Fibroblast of lung (primary cell): ENCODE results near the gene ANO1. TPM values are rescaled to one million over a fixed set of nuclear protein-coding genes. Genes with fewer than 3 reads are reported as not detected.

Experiments
- DNase-seq, 2 donors: peaks; one replicate each; pipeline versions ENCODE4 v3.0.0 to v3.0.0-alpha.2; 2010; ENCODE audit warnings: low read depth in 2 of 2
- H2AFZ ChIP-seq: 2 replicates; pipeline ENCODE4 v1.5.1; 2012; ENCODE audit warnings: low read length, control low read depth, inconsistent platforms
- H3K27ac ChIP-seq: 2 replicates; pipeline ENCODE4 v1.5.1; 2011; ENCODE audit warnings: low read length, control low read depth; ENCODE audit not compliant: insufficient read depth
- H3K27me3 ChIP-seq: 2 replicates; pipeline ENCODE4 v1.5.1; 2011; ENCODE audit warnings: mild to moderate bottlenecking, low read length; ENCODE audit not compliant: control insufficient read depth, insufficient read depth
- H3K36me3 ChIP-seq: 2 replicates; pipeline ENCODE4 v1.5.1; 2011; ENCODE audit warnings: low read length; ENCODE audit not compliant: control insufficient read depth, insufficient read depth
- H3K4me1 ChIP-seq: 2 replicates; pipeline ENCODE4 v1.5.1; 2011; ENCODE audit warnings: low read length; ENCODE audit not compliant: control insufficient read depth, insufficient read depth; ENCODE audit errors: extremely low read depth
- H3K4me2 ChIP-seq: 2 replicates; pipeline ENCODE4 v1.5.1; 2011; ENCODE audit warnings: low read length, control low read depth; ENCODE audit not compliant: insufficient read depth; ENCODE audit errors: extremely low read depth
- H3K4me3 ChIP-seq, 4 experiments: fragments of 200-600 bp in 1 of 4; sonication (generic) in 1 of 4; replicated peaks in 1 of 4; 2 replicates each; pipeline ENCODE4 v1.5.1; 2011 to 2016; ENCODE audit warnings: low read length in 4 of 4, low read depth in 3 of 4, mild to moderate bottlenecking in 3 of 4, control low read depth in 2 of 4, inconsistent platforms in 1 of 4, mixed read lengths in 1 of 4; ENCODE audit not compliant: insufficient read depth in 1 of 4; ENCODE audit errors: control extremely low read depth in 1 of 4
- H3K79me2 ChIP-seq: 2 replicates; pipeline ENCODE4 v1.5.1; 2012; ENCODE audit warnings: mild to moderate bottlenecking, low read length, inconsistent platforms; ENCODE audit not compliant: control insufficient read depth, insufficient read depth
- H3K9ac ChIP-seq: 2 replicates; pipeline ENCODE4 v1.5.1; 2011; ENCODE audit warnings: mild to moderate bottlenecking, low read length, control low read depth; ENCODE audit not compliant: insufficient read depth
- H3K9me3 ChIP-seq: 2 replicates; pipeline ENCODE4 v1.5.1; 2012; ENCODE audit warnings: low read depth, low read length; ENCODE audit not compliant: control insufficient read depth, insufficient read depth
- H4K20me1 ChIP-seq: 2 replicates; pipeline ENCODE4 v1.5.1; 2011; ENCODE audit warnings: low read length; ENCODE audit not compliant: control insufficient read depth, insufficient read depth; ENCODE audit errors: extremely low read depth
- EZH2 ChIP-seq: IDR thresholded peaks from 2 replicates; pipeline ENCODE4 v1.5.1; 2012; ENCODE audit warnings: low read length, control low read depth, mild to moderate bottlenecking; ENCODE audit errors: missing control alignments
- polyA plus RNA-seq, 2 donors: library from polyadenylated mRNA; depleted of rRNA in 1 of 2; stranded (reverse) in 1 of 2; unstranded in 1 of 2; fragments of >200 nt; gene quantifications; 2 replicates each; pipeline ENCODE4 v1.2.1, GENCODE V29; 2011 to 2012; ENCODE audit warnings: missing spikeins in 1 of 2
- total RNA-seq: library from RNA; depleted of rRNA; stranded (reverse); fragments of >200 nt; gene quantifications from 2 replicates; pipeline ENCODE4 v1.2.1, GENCODE V29; 2014
- TF ChIP-seq, protein P1 (sequence below), 2 donors: IDR thresholded peaks in 1 of 2; conservative IDR thresholded peaks in 1 of 2; 1 replicate in 1 of 2; 2 replicates in 1 of 2; pipeline ENCODE4 v1.5.1; 2011 to 2012; ENCODE audit warnings: low read length in 2 of 2, control low read depth in 1 of 2, inconsistent platforms in 1 of 2, low read depth in 1 of 2, mild to moderate bottlenecking in 1 of 2

Gene ANO1
- total and polyA plus RNA-seq, 2 donors (not counting 1 experiment from before 2014, with no cell fraction given), result 0.99 to 4.1 TPM

DNA sequence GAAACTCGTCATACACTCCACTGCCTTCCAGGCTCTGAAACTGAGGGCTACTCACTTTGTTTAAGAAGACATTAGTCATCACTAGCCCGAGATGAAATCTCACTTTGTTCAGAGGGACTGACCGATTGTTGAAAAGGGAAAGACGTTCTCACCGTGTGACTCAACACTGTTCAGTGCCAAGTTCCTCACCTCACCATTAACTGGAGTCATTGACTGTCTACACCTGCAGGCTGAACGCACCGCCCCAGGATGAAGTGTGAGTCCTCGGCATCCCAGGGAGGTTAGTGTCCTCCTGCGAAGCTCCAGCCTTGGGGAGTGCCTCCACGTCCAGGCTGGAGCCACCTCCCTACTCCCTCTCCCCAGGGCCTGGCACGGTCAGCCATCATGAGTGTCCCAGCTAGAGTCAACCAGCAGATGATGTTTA, 155.4 kb downstream of the ANO1 start:
- Histone ChIP-seq H3K27me3 (no peaks in the 10 kb centered on the region), H3K4me1 (no peaks in the 10 kb centered on the region), H3K4me3 (no peak overlapping the region), H4K20me1 (no peaks in the 10 kb centered on the region), H3K4me2 (no peak overlapping the region), H2AFZ (no peak overlapping the region), H3K9ac (no peak overlapping the region), H3K9me3 (no peaks in the 10 kb centered on the region), H3K27ac (no peak overlapping the region), H3K36me3 (no peaks in the 10 kb centered on the region), H3K79me2 (no peaks in the 10 kb centered on the region)
- TF ChIP-seq EZH2, result no peak
- TF ChIP-seq, protein P1, sequence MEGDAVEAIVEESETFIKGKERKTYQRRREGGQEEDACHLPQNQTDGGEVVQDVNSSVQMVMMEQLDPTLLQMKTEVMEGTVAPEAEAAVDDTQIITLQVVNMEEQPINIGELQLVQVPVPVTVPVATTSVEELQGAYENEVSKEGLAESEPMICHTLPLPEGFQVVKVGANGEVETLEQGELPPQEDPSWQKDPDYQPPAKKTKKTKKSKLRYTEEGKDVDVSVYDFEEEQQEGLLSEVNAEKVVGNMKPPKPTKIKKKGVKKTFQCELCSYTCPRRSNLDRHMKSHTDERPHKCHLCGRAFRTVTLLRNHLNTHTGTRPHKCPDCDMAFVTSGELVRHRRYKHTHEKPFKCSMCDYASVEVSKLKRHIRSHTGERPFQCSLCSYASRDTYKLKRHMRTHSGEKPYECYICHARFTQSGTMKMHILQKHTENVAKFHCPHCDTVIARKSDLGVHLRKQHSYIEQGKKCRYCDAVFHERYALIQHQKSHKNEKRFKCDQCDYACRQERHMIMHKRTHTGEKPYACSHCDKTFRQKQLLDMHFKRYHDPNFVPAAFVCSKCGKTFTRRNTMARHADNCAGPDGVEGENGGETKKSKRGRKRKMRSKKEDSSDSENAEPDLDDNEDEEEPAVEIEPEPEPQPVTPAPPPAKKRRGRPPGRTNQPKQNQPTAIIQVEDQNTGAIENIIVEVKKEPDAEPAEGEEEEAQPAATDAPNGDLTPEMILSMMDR (conservative IDR thresholded peaks at IDR 0.05 in 1 of 2, IDR thresholded peaks at IDR 0.05 in 1 of 2; ENCODE audit: low read depth in 1 of 2, low read length in 2 of 2), result no peak
- DNase-seq, result peak; percentile 23 to 98

DNA sequence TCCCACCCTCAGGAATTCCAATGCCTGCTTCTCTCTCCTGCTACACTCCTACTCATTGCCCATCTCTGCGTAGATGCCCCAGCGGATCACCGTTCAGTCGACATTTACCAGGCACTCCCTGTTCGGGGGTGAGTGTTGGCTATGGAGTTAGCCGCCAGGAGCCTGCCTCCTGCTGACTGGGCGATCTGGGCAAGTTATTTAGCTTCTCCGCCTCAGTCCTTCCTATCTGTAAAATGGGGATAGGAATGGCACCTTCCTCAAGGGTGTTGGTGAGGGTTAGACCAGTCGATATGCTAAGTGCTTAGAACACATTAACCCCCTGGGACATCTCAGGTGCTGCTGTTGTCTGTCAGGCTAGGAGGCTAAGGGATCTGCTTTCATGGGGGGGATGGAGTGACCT, 155.8 kb downstream of the ANO1 start:
- Histone ChIP-seq H4K20me1 (no peaks in the 10 kb centered on the region), H2AFZ (no peak overlapping the region), H3K4me3 (no peak overlapping the region), H3K9me3 (no peaks in the 10 kb centered on the region), H3K36me3 (no peaks in the 10 kb centered on the region), H3K4me2 (no peak overlapping the region), H3K4me1 (no peaks in the 10 kb centered on the region), H3K27ac (no peak overlapping the region), H3K79me2 (no peaks in the 10 kb centered on the region), H3K27me3 (no peaks in the 10 kb centered on the region), H3K9ac (no peak overlapping the region)
- TF ChIP-seq, protein P1 (conservative IDR thresholded peaks at IDR 0.05 in 1 of 2, IDR thresholded peaks at IDR 0.05 in 1 of 2; ENCODE audit: low read depth in 1 of 2, low read length in 2 of 2), result no peak
- no peak for TF ChIP-seq EZH2
- no peak for DNase-seq

Other genes with a start within 250 kb of the ANO1 start
- gene FADD, start 125.0 kb downstream of the ANO1 start, total RNA-seq, result 32.0 and 36.5 TPM in 2 replicates
- 25.4 and 26.3 TPM in 2 replicates for gene FADD, start 125.0 kb downstream of the ANO1 start, polyA plus RNA-seq
- gene PPFIA1, start 192.4 kb downstream of the ANO1 start, total RNA-seq, result 38.8 and 43.1 TPM in 2 replicates
- 39.8 and 41.8 TPM in 2 replicates for gene PPFIA1, start 192.4 kb downstream of the ANO1 start, polyA plus RNA-seq